A549 treated with AZD9567 at 1 μM for 4 hours (cell line): ENCODE data around the gene SRRT. TPM values are rescaled to one million over a fixed set of nuclear protein-coding genes. Genes with fewer than 3 reads are reported as not detected.

Source experiments
- total RNA-seq: library from RNA; stranded (reverse); fragments of 200-300 nt; extraction: Qiagen RNA extraction; gene quantifications from 5 replicates; pipeline ENCODE4 v1.2.3, GENCODE V29; 2022; ENCODE audit not compliant: insufficient read depth

Gene SRRT
- total RNA-seq = 104 to 140 TPM (median 138 TPM) in 5 replicates

GRCh38 chr7:100874577-100875355 lies at the start of gene SRRT:
Gene SRRT, plus strand, starts transcription at chr7:100875103. Its CDS starts 488 bp downstream, at chr7:100875591.

GRCh38 chr7:100827330-100828226 lies 47.3 kb upstream of the SRRT start, which contains the start of gene EPHB4:
Gene EPHB4, minus strand, starts transcription at chr7:100827523. Its CDS starts 493 bp downstream, at chr7:100827030.

DNA sequence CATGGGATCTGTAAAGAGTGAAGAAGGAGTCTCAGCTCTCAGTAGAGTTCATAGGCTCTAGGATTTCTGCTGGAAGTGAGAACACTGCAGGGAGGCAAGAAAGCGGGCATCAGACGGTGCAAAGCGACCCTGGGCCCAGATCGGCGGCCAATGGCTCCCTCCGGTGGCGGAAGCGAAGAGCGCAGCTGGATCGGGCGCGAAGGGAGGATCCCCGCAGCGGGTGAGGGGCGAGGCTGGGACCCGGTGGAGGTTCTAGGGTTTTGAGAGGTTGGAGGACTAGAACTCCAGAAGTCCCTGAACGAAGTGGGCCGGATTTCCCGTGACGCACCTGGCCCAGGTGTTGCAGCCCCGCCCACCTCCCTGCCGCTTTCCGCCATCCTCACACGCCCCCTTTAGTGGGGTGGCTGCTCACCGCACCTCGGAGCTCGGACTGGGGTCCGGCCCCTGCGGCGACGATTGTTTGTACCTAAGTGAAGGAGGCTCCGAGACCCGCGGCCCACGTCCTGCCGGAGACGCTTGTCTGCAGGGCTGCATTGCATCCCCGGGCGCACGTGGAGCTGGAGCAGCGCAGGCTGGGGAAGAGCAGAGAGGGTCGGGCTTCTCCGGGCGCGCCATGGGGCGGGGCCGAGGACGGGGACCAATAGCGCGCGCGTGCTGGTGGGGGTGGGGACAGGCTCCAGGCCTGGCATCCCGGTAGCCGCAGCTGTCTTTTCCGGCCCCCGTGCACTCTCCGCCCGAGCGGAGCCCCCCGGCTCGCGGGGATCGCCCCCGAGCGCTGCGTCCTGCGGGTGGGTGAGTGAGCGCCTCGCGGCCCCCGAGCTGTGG lies 22.6 kb upstream of the SRRT start, which contains the start of gene SLC12A9:
TSS of gene SLC12A9 (plus strand) at position 666 of the 825 bp plus-strand sequence. CDS start 1,485 bp downstream, outside the sequence.

DNA sequence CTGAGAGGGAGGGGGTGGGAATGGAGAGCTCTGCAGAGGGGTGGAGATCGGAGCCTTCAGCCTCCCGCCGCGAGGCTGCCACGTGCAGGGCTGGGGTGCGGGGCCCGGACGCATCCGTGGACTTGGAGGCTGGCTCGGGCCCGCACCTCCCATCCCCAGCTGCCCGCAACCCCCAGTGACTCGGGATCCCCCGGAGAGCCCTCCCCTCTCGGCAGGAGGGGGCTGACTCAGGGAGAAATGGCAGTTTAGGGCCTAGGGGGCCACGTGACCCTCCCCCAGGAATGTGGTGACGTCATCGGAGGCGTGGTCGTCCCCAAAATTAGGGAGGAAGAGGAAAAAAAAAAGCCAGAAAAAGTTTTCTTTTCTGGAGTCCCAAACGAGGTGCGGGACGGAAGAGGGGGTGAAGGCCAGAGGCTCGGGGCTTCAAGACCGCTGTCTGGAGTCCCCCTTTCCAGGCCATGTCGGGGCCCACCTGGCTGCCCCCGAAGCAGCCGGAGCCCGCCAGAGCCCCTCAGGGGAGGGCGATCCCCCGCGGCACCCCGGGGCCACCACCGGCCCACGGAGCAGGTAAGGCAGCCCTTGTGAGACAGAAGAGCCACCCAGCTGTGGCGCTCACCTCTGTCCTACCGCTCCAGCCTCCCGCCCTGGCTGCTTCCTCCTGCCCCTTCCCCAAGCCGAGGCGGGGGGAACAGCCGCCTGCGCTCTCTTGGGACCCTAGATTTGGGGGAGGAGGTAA lies 7.7 kb upstream of the SRRT start, which contains the start of gene TRIP6:
TSS of gene TRIP6 (plus strand) at position 348 of the 736 bp plus-strand sequence. CDS start at position 459, 111 bp downstream.

DNA sequence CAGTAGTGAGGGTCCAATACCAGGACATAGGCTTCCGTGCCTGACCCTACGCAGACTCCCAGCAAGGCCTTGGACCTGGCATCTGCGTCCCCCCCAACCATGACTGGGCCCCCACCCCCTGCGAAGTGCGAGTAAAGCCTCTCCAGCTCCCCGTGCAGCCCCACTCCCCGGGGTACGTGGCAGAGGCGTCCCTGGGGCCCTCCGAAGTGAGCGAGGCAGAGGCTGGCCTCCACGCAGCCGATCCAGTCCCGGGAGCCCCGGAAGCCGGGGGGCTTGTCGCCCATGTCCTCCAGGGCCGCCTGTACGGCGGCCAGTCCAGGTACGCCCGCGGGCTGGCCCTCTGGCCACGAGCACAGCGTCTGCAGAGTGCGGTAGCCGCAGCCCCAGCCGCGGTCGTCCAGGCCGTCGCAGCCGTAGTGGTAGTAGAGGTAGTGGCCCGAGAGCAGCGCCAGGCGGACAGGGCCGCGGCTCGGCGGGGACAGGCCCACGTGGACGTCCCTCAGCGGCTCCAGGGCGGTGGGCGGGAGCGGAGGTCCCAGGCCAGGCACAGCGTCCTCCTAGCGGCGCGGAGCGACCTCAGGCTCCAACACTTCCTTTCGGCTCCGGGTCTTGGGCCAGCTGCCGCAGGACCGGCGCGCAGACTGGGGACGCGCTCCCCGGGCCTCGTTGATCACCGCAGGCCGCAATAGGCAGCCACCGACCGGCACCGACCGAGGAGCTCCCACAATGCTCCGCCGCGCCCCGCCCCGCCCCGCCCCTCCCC lies 14.3 kb downstream of the SRRT start, which contains the start of gene UFSP1:
TSS of gene UFSP1 (minus strand) at position 728 of the 763 bp plus-strand sequence. CDS start at position 284, 444 bp downstream.

DNA sequence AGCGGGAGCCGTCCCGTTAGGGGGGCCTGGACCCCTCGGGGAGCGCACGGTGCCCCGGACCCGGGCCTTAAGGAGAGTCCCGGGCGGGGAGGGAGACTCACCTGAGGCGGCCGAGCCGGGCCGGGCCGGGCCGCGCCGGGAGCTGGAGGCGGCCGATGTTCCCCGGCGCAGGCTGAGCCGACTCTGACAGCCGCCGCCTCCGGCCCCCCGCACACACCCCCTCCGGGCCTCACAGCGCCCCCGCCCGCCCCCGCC lies 20.7 kb downstream of the SRRT start, which contains the start of gene ACHE:
TSS of gene ACHE (minus strand) at position 188 of the 255 bp plus-strand sequence. CDS start 1,656 bp downstream, outside the sequence.

Other genes with a start within 250 kb of the SRRT start
- gene TFR2, start 233.6 kb upstream of the SRRT start, total RNA-seq = 1.7 to 2.5 TPM (median 2.4 TPM) in 5 replicates
- gene ACTL6B, start 218.7 kb upstream of the SRRT start, total RNA-seq = not detected in 5 replicates
- 187 to 267 TPM (median 253 TPM) in 5 replicates for gene GNB2, start 201.4 kb upstream of the SRRT start, total RNA-seq
- gene GIGYF1, start 180.9 kb upstream of the SRRT start, total RNA-seq = 12.9 to 23.2 TPM (median 21.9 TPM) in 5 replicates
- gene POP7, start 169.0 kb upstream of the SRRT start, total RNA-seq = 73.7 to 97.1 TPM (median 93.6 TPM) in 5 replicates
- 0.08 TPM in 1 of 5 replicates, not detected in the others for gene EPO, start 154.6 kb upstream of the SRRT start, total RNA-seq
- not detected in 5 replicates for gene ZAN, start 141.5 kb upstream of the SRRT start, total RNA-seq
- gene EPHB4, start 47.6 kb upstream of the SRRT start, total RNA-seq = 32.6 to 42.7 TPM (median 40.1 TPM) in 5 replicates
- gene SLC12A9, start 22.4 kb upstream of the SRRT start, total RNA-seq = 16.4 to 21.0 TPM (median 17.5 TPM) in 5 replicates
- gene TRIP6, start 7.7 kb upstream of the SRRT start, total RNA-seq = 28.4 to 52.3 TPM (median 45.8 TPM) in 5 replicates
- gene UFSP1, start 14.6 kb downstream of the SRRT start, total RNA-seq = 2.3 to 7.7 TPM (median 6.0 TPM) in 5 replicates
- gene ACHE, start 20.8 kb downstream of the SRRT start, total RNA-seq = 2.0 to 3.5 TPM (median 2.4 TPM) in 5 replicates
- 13.5 to 18.9 TPM (median 18.3 TPM) in 5 replicates for gene MUC3A, start 74.4 kb downstream of the SRRT start, total RNA-seq
- 15.8 to 21.1 TPM (median 20.0 TPM) in 5 replicates for gene MUC12, start 94.5 kb downstream of the SRRT start, total RNA-seq
- gene MUC17, start 145.0 kb downstream of the SRRT start, total RNA-seq = 0.02 to 0.29 TPM (median 0.03 TPM) in 4 of 5 replicates, not detected in the other
- 8.5 to 13.5 TPM (median 13.2 TPM) in 5 replicates for gene TRIM56, start 210.4 kb downstream of the SRRT start, total RNA-seq